NCI-H128 (cell line): ENCODE measurements around the gene TENM4.

Experiments used
- DNase-seq: peaks from one replicate; lab custom pipeline; 2025; ENCODE audit not compliant: unreplicated experiment; lab: John Stamatoyannopoulos, UW

The TENM4 gene

DNA sequence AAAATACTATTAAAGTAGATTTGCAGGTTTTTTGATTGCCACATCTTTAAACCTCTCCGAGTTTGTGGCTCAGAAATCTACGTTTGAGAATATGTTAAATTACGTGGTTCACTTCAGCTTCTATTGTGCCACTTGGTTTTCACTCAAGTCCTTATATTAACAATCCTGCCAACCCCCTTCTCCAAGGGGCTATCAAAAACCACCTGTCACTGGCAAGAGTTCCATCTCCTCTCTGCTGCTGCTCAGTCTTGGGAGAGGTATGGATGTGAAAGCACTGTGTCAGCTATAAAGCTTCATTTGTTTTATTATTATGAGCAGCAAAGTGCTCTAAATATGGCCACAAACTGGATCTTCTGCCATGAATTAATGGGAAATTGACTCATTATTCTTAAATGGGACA is 668.6 kb downstream of the TENM4 start:
- DNase-seq: no peak

DNA sequence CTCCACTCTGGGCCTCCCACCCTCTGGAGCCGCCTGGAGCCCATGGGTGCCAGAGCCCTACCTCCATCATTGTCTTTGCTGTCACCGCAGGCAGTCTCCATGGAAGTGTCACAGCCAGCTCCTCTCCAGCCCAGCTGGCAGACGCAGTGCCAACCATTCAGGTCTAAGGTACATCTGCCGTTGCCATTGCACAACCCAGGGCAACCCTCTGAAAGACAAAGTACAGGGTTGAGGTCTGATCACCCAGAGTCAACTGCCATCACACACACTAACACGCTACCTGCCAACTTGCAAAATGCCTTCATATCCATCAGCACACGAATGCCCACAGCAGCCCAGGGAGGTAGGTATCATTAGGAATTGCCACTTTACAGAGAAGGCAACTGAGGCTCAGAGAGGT is 669.9 kb downstream of the TENM4 start:
- no peak for DNase-seq

DNA sequence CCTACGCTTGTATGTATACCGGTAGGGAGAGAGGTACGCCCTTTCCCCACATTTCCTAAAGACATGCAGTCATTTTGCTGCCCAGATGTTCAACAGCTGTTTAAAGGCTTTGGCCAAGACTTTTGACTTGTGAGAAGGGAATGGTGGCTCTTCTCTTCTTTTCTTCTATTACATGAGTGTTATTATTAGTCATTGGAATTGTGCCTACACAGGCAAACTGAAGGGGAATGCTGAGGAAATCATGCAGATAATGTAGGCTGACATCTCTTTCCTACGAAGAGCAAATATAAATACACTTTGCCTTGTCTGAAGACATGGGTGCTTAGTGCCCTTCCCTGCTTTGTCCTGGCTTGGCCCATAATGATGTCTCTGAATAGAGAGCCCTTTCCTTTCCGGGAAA is 671.9 kb downstream of the TENM4 start:
- DNase-seq: no peak

DNA sequence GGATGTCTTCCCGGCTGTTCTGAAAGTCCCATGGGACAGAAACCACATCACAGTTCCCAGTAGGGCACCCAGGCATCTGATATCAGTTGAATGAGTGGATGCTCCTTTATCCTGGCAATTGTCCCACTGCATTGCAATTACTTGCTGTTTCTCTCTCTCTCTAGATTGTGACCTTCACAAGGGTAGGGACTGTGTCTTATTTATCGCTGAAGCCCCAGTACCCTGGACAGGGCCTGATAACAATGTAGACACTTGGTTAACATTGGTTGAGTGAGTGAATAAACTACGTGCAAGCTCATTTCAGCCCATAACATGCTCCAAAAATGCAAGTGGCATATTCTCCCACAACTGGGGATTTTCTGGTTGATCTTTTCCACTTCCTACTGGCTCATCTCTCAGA is 672.5 kb downstream of the TENM4 start:
- DNase-seq: no peak

DNA sequence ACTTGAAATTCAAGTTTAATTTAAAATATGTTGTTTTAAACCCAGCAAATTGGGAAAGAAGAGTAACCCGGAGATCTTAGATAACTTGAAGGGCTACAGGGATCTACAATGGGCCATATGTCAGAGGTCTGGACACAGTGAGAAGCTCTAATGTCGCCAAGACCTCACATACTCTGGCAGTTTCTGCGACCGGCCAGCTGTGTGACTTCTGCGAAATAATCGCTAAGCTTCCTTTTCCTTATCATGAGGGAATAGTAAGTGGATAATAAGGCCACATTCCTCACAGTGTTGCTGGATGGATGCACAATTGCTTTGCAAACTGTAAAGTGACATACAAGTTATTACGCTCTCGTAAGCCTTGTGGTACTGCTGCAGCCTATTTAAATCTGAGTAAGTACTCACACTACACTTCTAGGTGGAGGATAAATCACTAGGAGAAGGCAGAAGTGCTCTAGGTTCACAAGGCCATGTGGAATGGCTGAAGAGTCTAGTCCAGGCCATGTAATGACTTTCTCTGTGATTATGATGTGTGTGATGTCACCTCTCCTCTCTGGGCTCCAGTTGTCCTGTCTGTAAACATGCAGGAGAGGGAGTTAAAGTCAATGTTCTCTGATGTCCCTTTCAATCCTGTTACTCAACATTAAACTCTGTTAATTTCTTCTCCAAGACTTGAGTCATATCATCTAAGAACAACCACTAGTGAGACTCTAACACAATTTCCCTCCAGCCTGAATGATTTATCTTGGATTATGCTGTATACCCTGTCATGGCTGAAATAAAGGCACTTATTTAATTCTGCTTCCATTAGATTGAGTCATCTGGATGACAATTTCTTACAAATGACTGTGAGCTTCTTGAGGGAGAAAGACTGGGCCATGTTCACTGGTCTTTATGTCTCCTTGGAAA is 673.5 kb downstream of the TENM4 start:
- no peak for DNase-seq

DNA sequence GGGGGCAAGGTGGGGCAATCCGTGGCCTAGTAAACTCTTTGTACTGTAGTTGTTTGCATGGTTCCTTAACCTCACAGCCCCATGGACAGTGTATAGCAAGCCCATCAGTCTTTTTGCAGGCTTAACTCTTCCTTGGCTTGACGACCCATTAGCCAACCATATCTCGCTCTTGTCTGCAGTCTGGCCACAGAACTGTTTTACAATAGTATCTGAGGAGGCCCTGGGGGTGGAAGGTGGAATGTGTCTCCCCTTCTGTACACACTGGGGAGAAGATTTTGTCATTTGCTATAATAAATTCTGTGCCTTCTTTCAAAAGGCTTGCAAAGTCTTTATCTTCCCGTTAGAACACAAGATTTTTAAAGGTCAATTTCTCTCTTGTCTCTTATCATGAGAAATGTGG is 675.9 kb downstream of the TENM4 start:
- DNase-seq: no peak

DNA sequence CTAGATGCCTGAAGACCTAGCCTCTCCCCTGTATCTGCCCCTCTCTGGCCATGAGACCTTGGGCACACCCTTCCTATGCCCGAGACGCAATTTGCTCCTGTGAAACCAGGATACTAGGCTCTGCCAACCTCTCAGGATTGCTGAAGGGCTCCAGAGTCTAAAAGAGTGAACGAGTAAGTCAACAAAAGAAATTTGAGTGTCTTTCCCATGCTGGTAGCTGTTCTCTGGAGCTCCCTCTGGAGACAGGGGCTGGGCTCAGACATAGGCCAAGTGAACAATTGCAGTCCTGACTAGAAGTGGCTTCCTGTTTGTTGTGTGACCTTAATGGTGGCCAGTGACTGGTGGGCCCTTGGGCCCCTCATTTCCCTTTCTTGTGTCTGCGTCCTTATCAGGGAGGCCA is 677.2 kb downstream of the TENM4 start:
- no peak for DNase-seq

DNA sequence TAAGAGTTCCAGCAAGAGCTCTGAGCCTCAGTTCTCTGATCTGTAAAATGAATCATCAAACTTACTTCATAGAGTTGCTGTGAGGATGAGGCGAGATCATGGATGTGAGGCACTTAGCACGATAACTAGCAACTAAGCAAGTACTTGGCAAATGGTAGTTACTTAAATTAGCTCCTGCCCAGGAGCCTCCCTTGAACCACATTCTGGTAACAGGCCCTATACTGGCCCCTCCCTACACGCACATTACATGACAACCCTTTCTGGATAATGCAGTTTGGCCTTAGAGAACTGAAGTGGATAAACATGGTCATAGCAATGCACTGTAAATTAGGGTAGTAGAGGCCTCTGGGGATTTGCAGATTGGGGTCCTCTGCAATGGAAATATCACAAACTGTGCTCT is 678.7 kb downstream of the TENM4 start:
- DNase-seq: no peak

DNA sequence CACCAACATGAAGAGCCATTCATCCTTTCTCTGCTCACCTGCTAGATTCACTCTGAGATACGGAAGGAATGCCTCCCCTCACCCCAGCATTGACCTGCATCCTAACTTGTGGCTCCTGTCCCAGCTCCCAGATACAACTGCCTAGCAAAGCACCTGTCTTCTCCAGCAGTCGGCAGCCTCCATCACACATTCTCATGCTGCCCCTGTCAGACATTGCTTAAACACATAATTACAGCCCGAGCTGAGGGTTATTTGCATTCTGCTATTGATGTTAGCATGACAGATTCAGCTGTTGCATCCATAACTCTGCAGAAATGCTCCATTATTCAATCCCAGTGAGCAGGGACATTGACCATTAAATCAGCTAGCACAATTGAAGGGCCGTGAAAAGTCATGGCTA is 681.8 kb downstream of the TENM4 start:
- no peak for DNase-seq

DNA sequence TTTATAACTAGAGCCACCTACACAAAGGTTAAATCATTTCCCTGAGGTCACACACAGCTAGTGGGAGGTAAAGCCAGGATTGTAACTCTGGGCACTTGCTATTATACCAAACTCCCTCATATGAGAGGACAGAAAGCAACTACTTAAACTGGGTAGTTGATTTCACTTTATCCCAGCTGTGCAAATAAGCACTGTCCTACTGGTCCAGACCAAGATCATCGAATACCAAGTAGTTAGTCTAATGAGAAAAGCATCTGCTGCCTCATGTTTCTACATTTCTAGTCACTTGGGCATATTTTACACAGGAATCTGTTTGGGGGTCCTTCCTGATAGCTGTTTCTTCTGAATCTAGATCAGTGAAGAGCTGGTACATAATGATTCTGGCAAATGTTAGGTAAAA is 687.5 kb downstream of the TENM4 start:
- DNase-seq: no peak

DNA sequence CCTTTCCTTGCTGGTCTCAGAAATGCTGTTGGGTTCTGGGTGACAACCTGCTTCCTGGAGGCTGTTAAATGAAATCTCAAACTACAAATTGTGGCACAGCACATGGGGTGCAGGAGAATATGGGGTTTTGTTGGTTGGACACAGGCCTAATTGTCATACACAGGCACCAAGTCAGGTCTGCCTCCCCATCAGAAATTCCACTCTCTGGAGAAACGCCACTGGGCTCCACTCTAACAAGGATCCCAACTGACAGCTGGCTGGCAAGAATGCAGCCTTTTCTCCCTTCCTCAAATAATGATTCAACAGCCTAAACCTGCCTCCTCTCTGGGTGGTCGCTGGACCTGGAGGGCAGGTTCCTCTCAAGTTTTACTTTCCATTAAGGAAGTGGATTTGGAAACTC is 688.3 kb downstream of the TENM4 start:
- DNase-seq: no peak

DNA sequence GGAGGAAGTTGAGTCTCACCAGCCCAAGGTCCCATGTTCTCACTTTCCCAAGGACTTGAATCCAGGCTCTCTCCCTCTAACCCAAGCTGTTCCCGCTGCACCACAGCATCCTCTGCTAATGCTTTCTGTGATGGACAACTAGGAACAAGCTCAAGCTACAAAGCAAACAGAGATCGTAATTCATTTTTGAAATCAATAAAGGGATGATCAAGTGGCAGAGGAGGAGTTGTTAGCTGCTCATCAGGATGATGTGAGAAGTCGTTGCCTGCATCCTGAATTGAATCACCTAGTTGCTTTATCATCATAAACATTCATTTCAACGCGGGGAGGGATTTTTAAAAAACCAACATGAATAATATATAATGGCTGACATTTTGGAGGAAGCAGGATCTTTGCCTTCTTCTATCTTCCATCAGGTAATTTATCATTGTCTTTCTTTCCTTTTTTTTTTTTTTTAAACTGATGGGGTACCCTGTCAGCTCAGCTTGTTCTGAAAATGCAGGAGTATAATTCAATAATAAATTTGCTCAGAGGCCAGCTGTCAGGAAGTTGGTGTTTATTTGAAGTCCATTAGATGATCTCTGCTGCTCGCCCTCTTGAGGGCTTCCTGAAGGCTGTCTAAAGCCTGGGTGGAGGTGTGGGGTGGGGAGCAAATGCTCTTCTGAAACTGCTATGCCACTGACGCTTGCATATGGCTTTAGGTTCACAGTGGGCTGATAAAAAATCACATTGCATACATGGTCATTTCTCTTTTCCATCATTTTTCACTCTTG is 691.7 kb downstream of the TENM4 start:
- DNase-seq: no peak

DNA sequence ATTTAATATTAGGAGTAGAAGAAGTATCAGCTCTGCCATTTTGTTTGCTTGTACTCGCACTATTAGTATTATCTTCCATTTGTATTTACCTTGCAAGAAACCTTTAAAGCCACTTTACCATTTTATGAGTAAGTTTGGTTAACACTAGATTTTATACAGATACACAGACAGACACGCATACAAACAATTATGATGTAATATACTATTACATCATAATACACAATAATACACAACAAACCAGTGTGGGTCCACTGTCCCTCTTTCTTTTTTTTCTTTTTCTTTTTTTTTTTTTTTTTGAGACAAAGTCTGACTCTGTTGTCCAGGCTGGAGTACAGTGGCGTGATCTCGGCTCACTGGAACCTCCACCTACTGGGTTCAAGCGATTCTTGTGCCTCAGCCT is 695.9 kb downstream of the TENM4 start:
- no peak for DNase-seq

DNA sequence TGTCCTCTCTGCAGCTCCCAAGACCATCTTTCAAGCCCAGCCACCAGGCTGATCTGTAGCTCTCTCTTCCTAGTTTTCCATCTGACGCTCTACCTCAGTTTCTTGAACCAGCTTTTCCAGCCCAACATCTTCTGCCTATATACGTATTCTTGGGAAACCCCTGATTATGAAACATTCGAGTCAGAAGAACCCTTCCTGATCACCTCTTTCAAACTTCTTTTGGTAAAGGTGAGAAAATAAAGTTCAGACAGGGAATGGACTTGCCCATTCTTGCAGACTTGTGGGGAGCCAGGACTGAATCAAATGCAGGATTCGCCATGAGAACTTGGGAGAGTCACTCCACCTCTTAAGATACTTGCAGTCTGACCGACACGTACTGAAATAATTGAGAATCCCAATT is 696.6 kb downstream of the TENM4 start:
- DNase-seq: no peak

DNA sequence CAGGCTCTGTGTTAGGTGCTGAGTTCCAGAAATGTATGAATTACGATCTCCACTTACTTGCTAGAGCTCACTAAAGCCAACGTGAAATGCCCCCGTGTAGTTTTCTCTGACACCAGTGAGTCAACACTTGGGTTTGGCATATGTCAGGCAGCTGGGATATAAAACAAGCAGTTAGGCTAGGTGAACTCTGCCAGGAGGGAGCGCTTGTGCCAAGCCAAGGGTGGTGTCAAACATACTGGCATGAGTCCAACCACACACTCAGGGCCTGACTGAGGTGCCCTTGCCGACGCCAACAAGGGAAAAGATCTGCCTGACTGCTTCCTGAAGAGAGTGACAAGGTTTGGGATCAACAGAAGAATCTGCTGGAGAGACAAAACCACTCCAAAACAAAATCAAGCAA is 698.4 kb downstream of the TENM4 start:
- DNase-seq: peak; percentile 85

DNA sequence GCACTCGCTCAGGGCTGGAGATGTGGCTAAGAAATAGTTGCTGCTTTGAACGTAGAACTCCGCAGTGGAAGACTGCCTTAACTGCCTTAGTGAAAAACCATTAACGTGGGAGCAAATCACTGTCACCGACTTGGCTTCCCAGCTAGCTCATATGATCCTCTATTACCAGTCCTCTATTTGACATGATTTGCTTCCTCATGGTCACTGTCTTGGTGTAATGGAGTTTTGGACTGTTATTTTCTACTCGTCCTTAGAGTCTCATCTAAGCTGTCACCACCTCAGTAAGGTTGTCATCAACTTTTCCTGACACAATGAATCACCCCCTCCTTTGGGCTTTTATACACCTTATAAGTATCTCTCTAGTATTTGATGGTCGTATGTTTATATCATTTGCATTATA is 699.1 kb downstream of the TENM4 start:
- no peak for DNase-seq

DNA sequence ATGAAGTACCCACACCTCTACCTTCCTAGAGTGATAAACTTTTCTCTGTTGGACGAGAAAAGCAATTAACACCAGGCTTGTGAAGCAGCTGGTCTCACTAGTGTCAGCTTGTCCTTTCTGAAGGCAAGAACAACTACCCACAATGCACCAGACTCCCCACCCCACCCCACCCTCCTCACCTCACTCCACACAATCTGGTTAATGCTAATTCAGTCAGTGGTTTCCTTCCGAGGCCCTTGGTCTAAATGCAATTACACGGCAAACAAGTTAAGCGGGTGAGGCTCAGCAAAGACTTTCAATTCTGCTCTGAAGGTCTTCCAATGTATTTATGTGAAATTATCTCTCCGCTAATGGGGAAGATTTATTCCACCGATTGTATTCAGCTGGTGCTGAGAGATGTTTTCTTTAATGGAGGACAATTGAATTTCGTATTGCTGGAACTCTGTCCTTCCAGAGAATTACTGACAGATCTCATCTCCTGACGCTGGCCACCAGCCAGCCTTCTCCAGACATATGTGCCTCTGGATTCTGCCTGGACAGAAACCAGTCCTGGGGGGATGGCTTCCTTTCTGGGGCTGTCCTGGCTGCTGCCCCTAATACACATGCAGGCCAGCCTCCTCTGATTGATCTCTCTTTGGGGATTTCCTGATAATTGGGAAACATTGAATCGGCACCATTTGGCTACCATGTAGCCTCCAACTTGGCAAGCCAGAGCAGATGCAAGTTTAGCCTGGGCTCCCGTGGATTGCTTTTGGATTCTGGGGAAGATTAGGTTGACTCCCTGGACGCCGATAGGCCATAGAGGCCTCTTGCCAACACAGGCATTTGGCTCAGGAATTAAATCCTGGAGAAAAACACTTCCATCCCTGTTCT is 700.4 kb downstream of the TENM4 start:
- DNase-seq: no peak

DNA sequence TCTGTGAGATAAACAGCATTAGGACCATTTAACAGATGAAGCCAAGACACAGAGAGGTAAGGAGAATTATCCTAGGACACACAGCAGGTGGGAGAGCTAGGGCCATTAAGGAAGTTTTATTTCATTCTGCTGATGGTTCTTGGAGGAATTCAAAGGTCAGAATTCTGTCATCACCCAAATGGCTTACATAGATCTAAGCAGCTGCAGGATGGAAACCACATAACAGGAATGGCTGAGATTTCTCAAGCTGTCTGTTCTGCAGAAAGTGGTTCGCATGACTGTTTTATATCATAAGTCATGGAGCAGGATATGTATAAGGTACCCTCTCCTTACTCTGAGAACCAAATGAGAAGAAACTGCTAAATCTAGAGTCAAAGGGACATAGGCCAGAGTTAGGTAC is 702.9 kb downstream of the TENM4 start:
- no peak for DNase-seq

DNA sequence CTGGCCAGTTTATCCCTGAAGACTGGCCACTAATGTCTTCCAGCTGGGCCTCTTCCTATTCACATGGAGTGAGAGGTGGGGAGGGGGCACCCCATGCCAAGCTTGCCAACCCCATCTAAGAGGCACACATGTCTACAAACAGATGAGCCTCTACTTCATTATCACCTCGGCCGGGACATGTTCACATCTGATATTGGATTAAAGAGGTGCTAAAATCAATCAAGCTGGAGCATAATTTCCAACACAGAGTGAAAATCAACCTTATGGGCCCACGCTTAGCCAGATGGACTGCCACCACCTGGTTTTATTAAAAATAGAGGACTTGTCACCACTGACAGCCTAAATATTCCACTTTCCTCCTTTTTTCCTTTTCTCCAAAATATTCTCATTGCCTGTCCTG is 703.5 kb downstream of the TENM4 start:
- no peak for DNase-seq

DNA sequence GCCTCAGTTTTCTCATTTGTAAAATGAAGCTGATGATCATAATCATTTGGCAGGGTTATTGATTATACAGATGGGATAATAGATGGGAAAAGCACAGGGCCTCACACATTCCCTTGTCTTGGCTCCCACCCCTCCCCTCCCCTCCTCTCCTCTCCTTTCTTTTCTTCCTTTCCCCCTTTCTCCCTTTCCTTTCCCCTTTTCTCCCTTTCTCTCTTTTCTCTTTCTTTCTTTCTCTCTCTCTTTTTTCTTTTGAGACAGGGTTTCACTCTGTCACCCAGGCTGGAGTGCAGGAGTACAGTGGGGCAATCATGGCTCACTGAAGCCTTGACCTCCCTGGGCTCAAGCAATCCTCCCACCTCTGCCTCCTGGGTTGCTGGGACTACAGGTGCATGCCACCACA is 705.1 kb downstream of the TENM4 start:
- DNase-seq: no peak

DNA sequence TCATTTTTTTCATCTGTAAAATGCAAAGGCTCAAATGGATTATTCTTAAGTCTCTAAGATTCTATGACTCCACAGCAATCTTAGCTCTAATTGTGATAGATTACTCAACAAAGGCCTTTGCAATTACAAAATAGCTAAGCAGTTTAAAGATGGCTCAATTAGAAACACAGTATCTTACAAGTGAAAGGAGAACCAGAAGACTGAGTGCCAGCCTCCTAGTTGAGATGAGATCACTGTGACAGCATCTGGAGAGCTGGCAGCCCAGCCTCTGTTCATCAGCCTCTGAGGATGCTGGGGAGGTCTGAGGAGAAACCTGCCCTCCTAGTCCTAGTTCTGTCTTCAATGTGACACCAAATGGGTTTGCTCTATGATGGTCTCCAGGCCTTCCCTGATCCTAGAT is 707.8 kb downstream of the TENM4 start:
- DNase-seq: no peak

DNA sequence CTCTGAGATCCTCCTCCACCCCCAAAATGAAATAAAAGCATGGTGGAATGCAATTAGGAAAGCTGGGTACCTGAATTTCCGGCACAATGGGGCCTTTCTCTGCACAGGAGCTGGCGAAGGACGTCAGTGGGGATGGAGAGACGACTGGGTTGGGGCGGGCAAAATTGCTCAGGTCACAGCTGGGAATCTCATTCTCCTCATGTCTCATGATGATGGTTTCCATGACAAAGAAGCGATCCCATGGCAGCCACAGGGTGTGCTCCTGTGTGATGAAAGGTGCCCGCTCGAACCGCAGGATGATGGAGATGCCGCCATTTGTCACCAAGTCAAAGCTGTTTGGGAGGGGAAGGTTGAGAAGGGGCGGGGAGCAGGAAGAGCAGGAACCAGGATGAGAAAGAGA is 708.6 kb downstream of the TENM4 start:
- no peak for DNase-seq
